C4-2B (cell line): Measurements from ENCODE around the gene COL4A5.
"Not testable (repeated sequence)": the region's sequence is repeated elsewhere in the genome, so short reads cannot be mapped to it uniquely, and the experiment has no call there.

ENCODE experiments used
- H3K27ac ChIP-seq: fragments of 450-650 bp; 2 replicates; pipeline ENCODE4 v1.5.1; 2017
- ZFX ChIP-seq: fragments of 450-650 bp; IDR thresholded peaks from 2 replicates; pipeline ENCODE4 v1.6.1; 2017
- TF ChIP-seq, protein P1 (sequence below): fragments of 450-650 bp; conservative IDR thresholded peaks from 2 replicates; pipeline ENCODE4 v1.5.1; 2017; ENCODE audit warnings: mild to moderate bottlenecking

COL4A5 gene

DNA sequence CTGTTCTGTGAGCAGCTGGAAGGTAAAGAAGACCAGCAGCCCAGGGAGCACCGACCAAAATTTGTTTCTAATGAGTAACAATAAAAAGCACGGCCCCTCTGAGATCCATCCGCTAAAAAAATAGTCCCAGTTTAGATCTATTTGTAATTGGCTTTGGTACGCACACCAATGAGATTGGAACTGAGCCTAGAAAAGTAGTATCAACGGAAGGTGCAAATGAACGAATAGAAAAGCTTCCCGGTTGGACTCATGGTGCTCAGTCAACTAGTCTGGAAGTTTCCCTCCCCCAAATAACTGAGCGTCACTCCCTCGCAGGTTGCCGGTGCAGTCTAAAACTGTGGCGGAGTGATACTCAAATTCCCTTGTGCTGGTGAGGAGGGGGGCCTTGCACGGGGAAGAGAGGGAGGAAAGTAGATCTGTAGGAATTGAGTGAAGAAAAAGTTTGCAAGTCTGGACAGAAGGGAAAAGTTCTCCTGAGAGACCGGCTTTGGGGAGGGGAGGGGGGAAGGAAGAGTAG is at the start of gene COL4A5:
Gene COL4A5, plus strand, starts transcription at position 413 of the 517 bp plus-strand sequence. CDS start 288 bp downstream, outside the sequence.
- H3K27ac ChIP-seq, result peak within 1 kb of the TSS; percentile 84
- no peak for TF ChIP-seq ZFX
- TF ChIP-seq, protein P1, sequence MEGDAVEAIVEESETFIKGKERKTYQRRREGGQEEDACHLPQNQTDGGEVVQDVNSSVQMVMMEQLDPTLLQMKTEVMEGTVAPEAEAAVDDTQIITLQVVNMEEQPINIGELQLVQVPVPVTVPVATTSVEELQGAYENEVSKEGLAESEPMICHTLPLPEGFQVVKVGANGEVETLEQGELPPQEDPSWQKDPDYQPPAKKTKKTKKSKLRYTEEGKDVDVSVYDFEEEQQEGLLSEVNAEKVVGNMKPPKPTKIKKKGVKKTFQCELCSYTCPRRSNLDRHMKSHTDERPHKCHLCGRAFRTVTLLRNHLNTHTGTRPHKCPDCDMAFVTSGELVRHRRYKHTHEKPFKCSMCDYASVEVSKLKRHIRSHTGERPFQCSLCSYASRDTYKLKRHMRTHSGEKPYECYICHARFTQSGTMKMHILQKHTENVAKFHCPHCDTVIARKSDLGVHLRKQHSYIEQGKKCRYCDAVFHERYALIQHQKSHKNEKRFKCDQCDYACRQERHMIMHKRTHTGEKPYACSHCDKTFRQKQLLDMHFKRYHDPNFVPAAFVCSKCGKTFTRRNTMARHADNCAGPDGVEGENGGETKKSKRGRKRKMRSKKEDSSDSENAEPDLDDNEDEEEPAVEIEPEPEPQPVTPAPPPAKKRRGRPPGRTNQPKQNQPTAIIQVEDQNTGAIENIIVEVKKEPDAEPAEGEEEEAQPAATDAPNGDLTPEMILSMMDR, result no peak

DNA sequence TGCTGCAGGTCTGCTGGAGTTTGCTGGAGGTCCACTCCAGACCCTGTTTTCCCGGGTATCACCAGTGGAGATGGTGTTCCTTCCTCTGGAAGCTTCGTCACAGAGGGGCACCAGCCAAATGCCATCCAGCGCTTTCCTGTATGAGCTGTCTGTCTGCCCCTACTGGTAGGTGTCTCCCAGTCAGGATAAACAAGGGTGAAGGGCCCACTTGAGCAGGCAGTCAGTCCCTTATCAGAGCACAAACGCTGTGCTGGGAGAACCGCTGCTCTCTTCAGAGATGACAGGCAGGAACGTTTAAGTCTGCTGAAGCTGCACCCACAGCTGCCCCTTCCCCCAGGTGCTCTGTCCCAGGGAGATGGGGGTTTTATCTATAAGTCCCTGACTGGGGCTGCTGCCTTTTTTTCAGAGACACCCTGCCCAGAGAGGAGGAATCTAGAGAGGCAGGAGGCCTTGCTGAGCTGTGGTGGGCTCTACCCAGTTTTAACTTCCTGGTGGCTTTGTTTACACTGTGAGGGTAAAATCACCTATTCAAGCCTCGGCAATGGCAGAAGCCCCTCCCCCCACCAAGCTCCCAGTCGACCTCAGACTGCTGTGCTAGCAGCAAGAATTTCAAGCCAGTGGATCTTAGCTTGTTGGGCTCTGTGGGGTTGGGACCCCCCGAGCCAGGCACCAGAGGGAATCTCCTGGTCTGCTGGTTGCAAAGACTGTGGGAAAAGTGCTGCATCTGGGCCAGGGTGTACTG is 48.5 kb upstream of the COL4A5 start:
- not testable (repeated sequence) for H3K27ac ChIP-seq

DNA sequence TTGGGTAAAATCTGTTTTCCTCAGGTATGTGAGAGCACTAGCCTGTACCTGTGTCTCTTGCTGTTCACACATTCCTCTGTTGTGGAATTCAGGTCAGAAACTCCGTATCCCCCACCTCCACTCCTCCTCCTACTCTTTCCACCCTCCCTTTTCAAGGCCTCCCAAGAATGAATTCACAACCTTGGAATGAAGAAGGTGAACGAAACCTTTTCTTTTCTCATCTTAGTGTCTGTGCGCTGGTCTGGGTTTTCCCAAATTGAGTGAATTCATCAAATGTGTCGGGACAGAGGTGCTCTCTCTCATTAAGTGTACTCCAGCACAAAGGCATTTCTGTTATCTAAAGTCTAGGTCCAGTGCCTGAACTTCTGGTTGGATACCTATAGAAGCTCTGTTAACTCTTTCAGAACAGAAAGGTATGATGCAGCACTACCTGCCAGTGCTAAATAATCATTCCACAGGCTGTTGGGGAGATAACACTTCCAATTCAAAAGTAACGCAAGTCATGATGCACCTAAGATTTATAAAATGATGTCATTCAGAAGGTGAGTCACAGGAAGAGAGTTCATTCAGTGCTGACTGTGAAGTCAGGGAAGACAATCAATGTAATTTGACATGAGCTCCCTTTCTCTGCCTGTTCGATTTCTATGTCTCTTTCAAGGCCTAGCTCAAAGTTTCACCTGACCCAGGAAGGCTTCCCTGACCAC is 43.3 kb upstream of the COL4A5 start:
- no peak for TF ChIP-seq ZFX
- TF ChIP-seq, protein P1, result no peak
- H3K27ac ChIP-seq, result no peak overlapping the region

DNA sequence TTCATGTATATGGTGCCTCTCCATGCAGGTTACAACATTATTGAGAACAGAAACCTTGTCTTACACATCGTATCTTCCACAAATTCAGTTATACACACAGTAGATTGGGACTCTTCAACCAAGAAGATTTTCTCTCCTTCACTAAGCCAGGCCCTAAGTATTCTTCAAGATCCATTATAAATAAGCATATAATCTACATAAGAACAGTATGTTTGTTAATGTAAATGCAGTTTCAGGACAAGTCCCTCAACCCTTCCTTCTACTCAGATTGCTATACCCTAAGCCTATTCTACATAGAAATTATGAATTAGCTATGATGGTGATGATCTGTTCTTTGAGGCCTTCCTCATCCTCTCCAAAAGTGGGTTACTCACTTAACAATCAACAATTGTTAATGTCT is 42.7 kb upstream of the COL4A5 start:
- no peak overlapping the region for H3K27ac ChIP-seq
- no peak for TF ChIP-seq ZFX
- TF ChIP-seq, protein P1, result no peak

DNA sequence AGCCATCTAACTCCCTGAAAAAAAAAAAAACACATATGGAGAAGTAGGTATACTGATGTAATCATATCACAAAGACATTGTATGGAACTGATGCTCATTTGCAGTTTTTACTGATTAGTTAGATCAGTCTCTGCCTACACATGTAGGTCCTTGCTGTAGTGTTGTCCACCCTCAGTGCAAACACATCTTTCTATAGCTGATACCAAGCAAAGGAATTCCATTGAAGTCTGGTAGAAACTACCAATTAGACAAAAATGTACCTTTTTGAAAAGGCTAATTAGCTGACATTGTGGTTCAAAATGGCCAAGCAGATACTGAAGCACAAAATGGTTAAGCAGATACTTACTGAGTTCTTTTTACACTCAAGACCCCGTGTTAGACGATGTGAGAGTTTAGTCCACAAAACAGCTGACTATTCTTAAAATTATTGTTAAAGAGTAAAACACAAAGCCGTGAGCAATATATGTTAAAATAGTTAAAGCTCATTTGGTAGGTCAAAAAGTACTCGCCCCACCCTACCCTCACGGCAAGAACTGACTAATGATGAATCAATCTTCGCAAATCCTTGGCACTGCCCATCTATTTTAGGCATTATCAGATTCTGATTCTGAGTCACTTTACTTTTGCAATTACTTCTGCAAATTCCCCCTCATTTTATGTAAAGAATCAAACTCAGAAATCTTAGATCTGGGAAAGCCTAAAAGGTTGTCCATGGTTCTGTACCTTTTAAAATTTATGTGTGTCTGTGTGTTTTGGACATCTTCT is 41.8 kb upstream of the COL4A5 start:
- H3K27ac ChIP-seq, result no peak overlapping the region
- TF ChIP-seq, protein P1, result no peak
- TF ChIP-seq ZFX, result no peak

DNA sequence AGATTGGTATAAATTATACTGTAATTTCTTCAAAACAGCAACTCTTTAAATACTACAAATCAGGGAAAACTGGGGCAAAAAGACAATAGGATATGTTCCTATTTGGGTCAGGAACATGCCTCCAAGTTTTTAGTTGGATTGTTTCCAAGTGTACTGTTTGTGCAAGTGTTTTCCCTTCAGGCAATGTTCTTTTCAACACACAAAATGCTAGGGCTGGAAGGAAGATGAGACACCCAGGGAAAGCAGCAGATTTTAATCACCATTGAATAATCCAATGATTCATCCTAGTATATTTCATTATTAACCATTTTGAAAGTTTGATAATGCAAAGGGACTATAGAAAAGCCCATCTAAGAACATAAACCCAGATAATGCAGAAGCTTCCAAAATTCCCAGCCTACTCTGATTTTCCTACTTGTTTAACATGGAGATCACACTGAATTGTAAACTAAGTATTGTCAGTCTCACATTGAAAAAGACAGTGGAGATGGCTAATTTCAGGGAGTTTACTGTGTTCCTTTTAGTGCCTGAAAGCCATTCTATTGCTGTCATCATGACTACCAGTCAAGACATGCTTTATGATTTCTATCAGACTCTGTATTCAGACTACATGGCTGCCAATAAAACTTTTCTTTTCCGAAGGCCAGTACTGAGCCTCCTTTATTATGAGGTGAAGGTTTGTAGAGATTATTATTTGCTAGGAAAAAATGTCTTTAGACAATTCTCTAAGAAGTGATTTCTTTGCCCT is 40.0 kb upstream of the COL4A5 start:
- TF ChIP-seq, protein P1, result no peak
- TF ChIP-seq ZFX, result no peak
- H3K27ac ChIP-seq, result no peak overlapping the region

DNA sequence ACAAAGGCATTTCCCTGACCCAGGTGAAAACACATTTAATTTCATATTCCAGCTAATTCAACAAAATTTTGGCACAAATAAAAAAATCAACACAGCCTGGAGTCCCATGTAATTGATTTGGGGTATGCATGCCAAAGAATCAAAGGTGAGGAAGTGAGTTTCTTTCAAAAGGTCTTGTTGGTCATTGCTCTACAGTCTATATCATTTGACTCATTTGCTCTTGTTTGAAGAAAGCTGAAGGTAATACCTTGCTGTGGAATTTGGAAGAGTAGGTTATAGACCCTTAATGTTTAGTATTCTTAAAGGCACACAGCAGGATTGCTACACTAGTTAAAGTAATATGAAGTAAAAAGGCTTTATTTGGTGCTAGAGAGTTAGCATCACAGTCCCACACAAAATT is 26.9 kb upstream of the COL4A5 start:
- peak overlapping the region; percentile 25; the same call in 1 of the 2 replicates for H3K27ac ChIP-seq
- TF ChIP-seq ZFX, result no peak
- TF ChIP-seq, protein P1, result no peak
